Smooth muscle cell (in vitro differentiated cells): ENCODE results near the gene FRY. TPM values are rescaled to one million over a fixed set of nuclear protein-coding genes. Genes with fewer than 3 reads are reported as not detected.

Experiments
- DNase-seq: peaks from one replicate; lab custom pipeline; 2025; ENCODE audit not compliant: unreplicated experiment; lab: John Stamatoyannopoulos, UW
- H2AFZ ChIP-seq: fragments of 200-600 bp; sonication (generic); 2 replicates; pipeline ENCODE4 v1.6.0; 2016; ENCODE audit warnings: antibody characterized with exemption, low read depth, mild to moderate bottlenecking
- H3F3A ChIP-seq: fragments of 200-600 bp; sonication (generic); 2 replicates; pipeline ENCODE4 v1.6.0; 2017; ENCODE audit warnings: antibody characterized with exemption, low read depth
- H3K27ac ChIP-seq: fragments of 200-600 bp; sonication (generic); 2 replicates; pipeline ENCODE4 v1.5.1; 2016; ENCODE audit warnings: low read depth, mild to moderate bottlenecking
- H3K27me3 ChIP-seq: fragments of 200-600 bp; sonication (generic); 2 replicates; pipeline ENCODE4 v1.6.1; 2016; ENCODE audit warnings: low read depth, mild to moderate bottlenecking
- H3K36me3 ChIP-seq: fragments of 200-600 bp; sonication (generic); 2 replicates; pipeline ENCODE4 v1.5.1; 2016; ENCODE audit warnings: low read depth
- H3K4me1 ChIP-seq: fragments of 200-600 bp; sonication (generic); 2 replicates; pipeline ENCODE4 v1.5.1; 2016; ENCODE audit warnings: low read depth
- H3K4me2 ChIP-seq: fragments of 200-600 bp; sonication (generic); 2 replicates; pipeline ENCODE4 v1.6.0; 2016; ENCODE audit warnings: mild to moderate bottlenecking
- H3K4me3 ChIP-seq: fragments of 200-600 bp; sonication (generic); 2 replicates; pipeline ENCODE4 v1.5.1; 2016; ENCODE audit warnings: mild to moderate bottlenecking
- H3K79me2 ChIP-seq: fragments of 200-600 bp; sonication (generic); 2 replicates; pipeline ENCODE4 v1.6.0; 2016; ENCODE audit warnings: low read depth, mild to moderate bottlenecking
- H3K9ac ChIP-seq: fragments of 200-600 bp; sonication (generic); 2 replicates; pipeline ENCODE4 v1.6.0; 2016; ENCODE audit warnings: low read depth
- H3K9me3 ChIP-seq: fragments of 200-600 bp; sonication (generic); replicated peaks from 2 replicates; pipeline ENCODE4 v1.5.1; 2016; ENCODE audit warnings: low read depth
- H4K20me1 ChIP-seq: fragments of 200-600 bp; sonication (generic); 2 replicates; pipeline ENCODE4 v1.6.0; 2016; ENCODE audit warnings: low read depth
- CTCF ChIP-seq: fragments of 200-600 bp; sonication (generic); IDR thresholded peaks from 2 replicates; pipeline ENCODE4 v1.5.1; 2017; ENCODE audit warnings: borderline replicate concordance, mild to moderate bottlenecking, antibody characterized with exemption; ENCODE audit not compliant: insufficient read depth, poor library complexity, severe bottlenecking
- WGBS: methylation state at CpG from one replicate; pipeline ENCODE4 v1.1.7; 2016; ENCODE audit warnings: low lambda C conversion rate; 5-methylcytosine and 5-hydroxymethylcytosine counted together
- polyA plus RNA-seq: library from polyadenylated mRNA; unstranded; fragments of >200 nt; fragmentation: Nextera tagmentation; extraction: Ambion mirVana; gene quantifications from 2 replicates; pipeline ENCODE4 v1.2.1, GENCODE V29; 2016
- total RNA-seq: library from RNA; depleted of rRNA; stranded (reverse); fragments of >200 nt; gene quantifications from 2 replicates; pipeline ENCODE4 v1.2.3, GENCODE V29; 2014

FRY gene
- total and polyA plus RNA-seq, 2 experiments from 2014 or later, result 1.1 to 3.2 TPM

GRCh38 chr13:32038343-32038742 is 6.8 kb downstream of the FRY start:
- no peaks in the 10 kb centered on the region for H3K9me3 ChIP-seq
- H3K9ac ChIP-seq, result no peak overlapping the region
- no peaks in the 10 kb centered on the region for H3K4me1 ChIP-seq
- H3K4me2 ChIP-seq, result no peak overlapping the region
- no peaks in the 10 kb centered on the region for H3F3A ChIP-seq
- no peaks in the 10 kb centered on the region for H3K79me2 ChIP-seq
- no peak overlapping the region for H3K4me3 ChIP-seq
- WGBS, result 91% methylated on average over 5 of the region's 5 CpGs
- no peaks in the 10 kb centered on the region for H3K36me3 ChIP-seq
- no peak overlapping the region for H2AFZ ChIP-seq
- no peak for DNase-seq
- TF ChIP-seq CTCF, result no peak
- no peaks in the 10 kb centered on the region for H4K20me1 ChIP-seq
- no peak overlapping the region for H3K27ac ChIP-seq
- no peaks in the 10 kb centered on the region for H3K27me3 ChIP-seq

- Histone ChIP-seq H3K36me3 (no peaks in the 10 kb centered on the region), H3K4me1 (no peaks in the 10 kb centered on the region), H3K9me3 (no peaks in the 10 kb centered on the region), H3K9ac (no peak overlapping the region), H3F3A (no peaks in the 10 kb centered on the region), H4K20me1 (no peaks in the 10 kb centered on the region), H2AFZ (no peak overlapping the region), H3K4me3 (no peak overlapping the region), H3K27ac (no peak overlapping the region), H3K4me2 (no peak overlapping the region), H3K27me3 (no peaks in the 10 kb centered on the region), H3K79me2 (no peaks in the 10 kb centered on the region)
- DNase-seq, result no peak
- no peak for TF ChIP-seq CTCF
Observed at GRCh38 chr13:32039056-32039455, 7.5 kb downstream of the FRY start.

- no peak for TF ChIP-seq CTCF
- Histone ChIP-seq H2AFZ (no peak overlapping the region), H3K27me3 (no peaks in the 10 kb centered on the region), H3K36me3 (no peaks in the 10 kb centered on the region), H3K9ac (no peak overlapping the region), H3F3A (no peaks in the 10 kb centered on the region), H3K9me3 (no peaks in the 10 kb centered on the region), H3K79me2 (no peaks in the 10 kb centered on the region), H4K20me1 (no peaks in the 10 kb centered on the region), H3K4me3 (no peak overlapping the region), H3K4me2 (no peak overlapping the region), H3K4me1 (no peaks in the 10 kb centered on the region), H3K27ac (no peak overlapping the region)
- WGBS, result 94% methylated on average over 1 of the region's 1 CpG
- no peak for DNase-seq
Observed at GRCh38 chr13:32039528-32039927, 8.0 kb downstream of the FRY start.

- no peak overlapping the region for H3K4me3 ChIP-seq
- no peak for TF ChIP-seq CTCF
- H3K4me2 ChIP-seq, result no peak overlapping the region
- H3K4me1 ChIP-seq, result no peaks in the 10 kb centered on the region
- H3K27ac ChIP-seq, result no peak overlapping the region
- no peak overlapping the region for H2AFZ ChIP-seq
- H3K27me3 ChIP-seq, result no peaks in the 10 kb centered on the region
- 91% methylated on average over 3 of the region's 3 CpGs for WGBS
- DNase-seq, result no peak
- no peaks in the 10 kb centered on the region for H3K9me3 ChIP-seq
- H3F3A ChIP-seq, result no peaks in the 10 kb centered on the region
- H3K79me2 ChIP-seq, result no peaks in the 10 kb centered on the region
- H3K9ac ChIP-seq, result no peak overlapping the region
- no peaks in the 10 kb centered on the region for H3K36me3 ChIP-seq
- H4K20me1 ChIP-seq, result no peaks in the 10 kb centered on the region
Observed at GRCh38 chr13:32040052-32040642, 8.6 kb downstream of the FRY start.
